GM12864 (cell line): ENCODE measurements around the gene ADGRG4.
"Not testable (repeated sequence)": the region's sequence is repeated elsewhere in the genome, so short reads cannot be mapped to it uniquely, and the experiment has no call there.

Experiments used
- DNase-seq: peaks from one replicate; pipeline ENCODE4 v3.0.0-alpha.2; 2011; ENCODE audit warnings: low read depth
- H3K4me3 ChIP-seq: 2 replicates; pipeline ENCODE4 v1.5.1; 2011; ENCODE audit warnings: mild to moderate bottlenecking, low read depth, low read length, control low read depth
- TF ChIP-seq, protein P1 (sequence below): IDR thresholded peaks from 2 replicates; pipeline ENCODE4 v1.5.1; 2011; ENCODE audit warnings: low read depth, mild to moderate bottlenecking, moderate library complexity, low read length, control low read depth, inconsistent platforms; ENCODE audit errors: missing control alignments

ADGRG4 gene

DNA sequence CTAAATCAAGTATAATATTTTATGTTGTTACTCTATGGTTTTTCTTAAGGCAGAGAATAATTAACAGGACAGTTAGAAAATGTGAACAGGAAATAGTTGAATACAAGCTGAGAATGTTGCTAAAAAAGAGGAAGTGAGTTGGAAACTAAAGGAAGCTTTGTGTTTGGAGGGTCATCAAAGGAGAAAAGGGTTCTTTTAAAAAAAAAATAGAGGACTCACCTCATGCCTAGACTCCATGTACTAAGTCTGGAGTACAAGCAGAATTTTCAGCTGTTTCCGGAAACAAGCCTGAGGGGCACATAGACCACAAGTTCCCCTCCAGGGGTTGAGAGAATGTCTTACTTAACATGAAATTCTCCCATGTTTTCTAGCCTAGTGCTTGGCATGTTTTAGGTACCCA lies 29.5 kb upstream of the ADGRG4 start:
- no peak overlapping the region for H3K4me3 ChIP-seq
- DNase-seq = no peak
- TF ChIP-seq, protein P1, sequence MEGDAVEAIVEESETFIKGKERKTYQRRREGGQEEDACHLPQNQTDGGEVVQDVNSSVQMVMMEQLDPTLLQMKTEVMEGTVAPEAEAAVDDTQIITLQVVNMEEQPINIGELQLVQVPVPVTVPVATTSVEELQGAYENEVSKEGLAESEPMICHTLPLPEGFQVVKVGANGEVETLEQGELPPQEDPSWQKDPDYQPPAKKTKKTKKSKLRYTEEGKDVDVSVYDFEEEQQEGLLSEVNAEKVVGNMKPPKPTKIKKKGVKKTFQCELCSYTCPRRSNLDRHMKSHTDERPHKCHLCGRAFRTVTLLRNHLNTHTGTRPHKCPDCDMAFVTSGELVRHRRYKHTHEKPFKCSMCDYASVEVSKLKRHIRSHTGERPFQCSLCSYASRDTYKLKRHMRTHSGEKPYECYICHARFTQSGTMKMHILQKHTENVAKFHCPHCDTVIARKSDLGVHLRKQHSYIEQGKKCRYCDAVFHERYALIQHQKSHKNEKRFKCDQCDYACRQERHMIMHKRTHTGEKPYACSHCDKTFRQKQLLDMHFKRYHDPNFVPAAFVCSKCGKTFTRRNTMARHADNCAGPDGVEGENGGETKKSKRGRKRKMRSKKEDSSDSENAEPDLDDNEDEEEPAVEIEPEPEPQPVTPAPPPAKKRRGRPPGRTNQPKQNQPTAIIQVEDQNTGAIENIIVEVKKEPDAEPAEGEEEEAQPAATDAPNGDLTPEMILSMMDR = no peak

DNA sequence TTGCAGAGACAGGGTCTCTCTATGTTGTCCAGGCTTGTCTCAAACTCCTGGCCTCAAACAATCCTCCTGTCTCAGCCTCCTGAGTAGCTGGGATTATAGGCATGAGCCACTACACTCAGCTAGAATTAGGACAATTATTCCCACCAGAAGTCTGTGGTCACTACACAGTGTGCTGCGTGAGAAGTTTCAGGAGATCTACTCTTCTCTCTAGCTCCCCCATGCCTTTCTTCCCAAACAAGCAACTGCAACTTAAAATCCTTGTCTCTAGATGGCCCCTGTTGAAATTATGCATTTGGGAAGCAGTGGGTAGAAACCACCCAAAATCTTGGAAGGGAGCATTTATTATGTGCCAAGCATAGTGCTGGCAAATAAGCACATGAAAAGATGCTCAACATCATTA lies 28.4 kb upstream of the ADGRG4 start:
- TF ChIP-seq, protein P1 = no peak
- H3K4me3 ChIP-seq = no peak overlapping the region
- no peak for DNase-seq

DNA sequence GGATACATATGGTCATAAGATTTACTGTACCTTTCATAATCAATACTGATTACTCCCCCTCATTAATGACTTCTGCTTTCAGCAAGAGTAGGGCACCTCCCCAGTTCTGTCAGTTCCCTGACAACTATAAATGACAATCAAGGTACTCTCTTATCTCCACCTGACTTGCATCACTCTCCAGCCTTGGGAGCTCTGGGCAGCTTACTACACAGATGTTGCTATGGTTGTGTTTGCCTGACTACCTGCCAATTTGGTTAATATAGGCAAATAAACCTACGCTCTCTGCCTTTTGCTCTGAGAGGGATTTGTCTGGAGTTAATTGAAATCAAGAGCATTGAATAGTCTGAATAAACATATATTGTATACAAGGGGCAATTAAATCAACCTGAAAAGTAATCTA lies 26.8 kb upstream of the ADGRG4 start:
- TF ChIP-seq, protein P1 = no peak
- no peak for DNase-seq
- H3K4me3 ChIP-seq = no peak overlapping the region

DNA sequence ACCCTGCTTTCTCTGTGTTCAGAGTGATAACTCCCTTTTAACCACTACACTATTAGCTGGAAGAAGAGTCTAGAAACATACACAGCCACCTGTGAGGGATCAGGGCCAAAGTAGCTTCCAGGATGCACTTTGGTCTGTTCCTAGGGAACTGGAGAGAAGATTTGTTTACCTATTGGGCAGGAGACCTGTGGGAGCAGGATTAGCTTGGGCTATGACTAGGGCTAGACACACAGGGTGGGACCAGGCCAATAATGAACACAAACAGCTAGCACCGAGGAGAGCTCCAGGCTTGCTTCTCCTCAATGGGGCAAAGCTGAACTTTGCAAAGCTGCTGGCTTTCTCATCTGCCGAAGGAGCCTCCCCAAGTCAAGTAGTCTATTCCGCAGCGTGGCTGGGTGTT lies 25.2 kb upstream of the ADGRG4 start:
- H3K4me3 ChIP-seq = no peak overlapping the region
- TF ChIP-seq, protein P1 = no peak
- DNase-seq = no peak

DNA sequence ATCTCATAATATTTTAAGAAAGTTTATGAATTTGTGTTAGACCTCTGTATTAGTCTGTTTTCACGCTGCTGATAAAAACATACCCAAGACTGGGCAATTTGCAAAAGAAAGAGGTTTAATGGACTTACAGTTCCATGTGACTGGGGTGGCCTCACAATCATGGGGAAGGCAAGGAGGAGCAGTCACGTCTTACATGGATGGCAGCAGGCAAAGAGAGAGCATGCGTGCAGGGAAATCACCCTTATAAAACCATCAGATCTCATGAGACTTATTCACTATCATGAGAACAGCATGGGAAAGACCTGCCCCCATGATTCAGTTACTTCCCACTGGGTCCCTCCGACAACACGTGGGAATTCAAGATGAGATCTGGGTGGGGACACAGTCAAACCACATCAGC lies 14.4 kb upstream of the ADGRG4 start:
- not testable (repeated sequence) for H3K4me3 ChIP-seq, DNase-seq

DNA sequence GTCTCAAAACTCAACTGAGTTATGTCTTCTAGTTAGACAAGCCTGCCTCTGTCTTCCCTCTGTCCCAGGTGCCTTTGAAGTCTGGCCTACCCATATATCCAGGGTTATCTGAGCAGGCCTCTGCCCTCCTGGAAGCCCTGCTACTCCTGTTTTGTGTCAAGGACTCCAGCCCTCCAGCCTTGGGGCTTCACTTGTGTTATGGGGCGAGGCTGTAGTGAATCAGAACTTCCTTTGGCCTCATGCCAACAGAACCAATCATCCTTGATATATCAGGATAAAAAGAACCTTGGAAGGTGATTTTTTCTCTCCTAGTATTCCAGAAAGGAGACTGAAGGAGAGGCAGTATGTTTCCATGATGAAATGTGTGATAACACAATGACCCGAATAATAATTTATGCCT lies 8.9 kb upstream of the ADGRG4 start:
- H3K4me3 ChIP-seq = no peak overlapping the region
- no peak for DNase-seq
- TF ChIP-seq, protein P1 = no peak

DNA sequence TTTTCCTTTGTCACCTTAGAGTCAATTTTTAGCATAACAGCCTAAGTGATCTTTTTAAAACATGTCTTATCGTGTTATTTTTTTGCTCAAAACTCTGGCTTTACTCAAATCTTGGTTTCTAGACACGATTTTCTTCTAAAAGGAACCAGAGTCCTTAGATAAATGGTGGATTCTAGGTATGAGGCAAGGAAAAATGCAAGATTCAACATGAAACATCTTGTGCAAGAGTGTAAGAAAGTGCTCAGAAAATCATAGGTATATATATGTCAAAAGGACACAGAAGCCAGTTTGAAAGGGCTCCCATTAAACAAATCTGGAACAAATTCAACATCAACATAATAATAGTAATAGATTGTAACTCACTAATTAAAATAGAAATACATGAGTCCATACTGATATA lies 8.1 kb upstream of the ADGRG4 start:
- TF ChIP-seq, protein P1 = no peak

DNA sequence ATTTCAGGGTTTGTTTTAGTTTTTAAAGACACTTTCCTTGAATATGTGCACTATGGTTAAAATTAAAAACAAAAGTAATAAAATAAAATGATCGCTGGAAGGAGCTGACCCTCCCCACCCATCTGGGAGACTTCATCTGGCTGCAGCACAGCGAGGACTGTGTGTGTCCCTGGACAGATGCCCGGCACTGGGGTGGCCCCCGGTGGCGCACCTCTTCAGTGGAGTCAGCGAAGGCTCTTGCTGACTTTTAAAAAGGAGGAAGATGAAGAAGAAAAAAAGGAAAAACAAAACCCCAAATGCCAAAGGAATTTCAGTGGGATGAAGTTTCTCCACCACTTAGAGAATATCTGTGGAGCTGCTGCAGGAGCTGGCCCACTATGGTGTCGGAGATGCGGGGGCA lies 5.4 kb upstream of the ADGRG4 start:
- DNase-seq = no peak
- no peak overlapping the region for H3K4me3 ChIP-seq
- TF ChIP-seq, protein P1 = no peak

More for the DNA sequence above, 8.1 kb upstream of the ADGRG4 start:
- H3K4me3 ChIP-seq = no peak overlapping the region
- DNase-seq = no peak
